Immature natural killer cell (primary cell): Measurements from ENCODE around the gene RHOBTB3. TPM values are rescaled to one million over a fixed set of nuclear protein-coding genes. Genes with fewer than 3 reads are reported as not detected.

Experiments
- DNase-seq, 3 donors: peaks; one replicate each; pipeline ENCODE4 v3.0.0; 2022; ENCODE audit warnings: mixed read lengths in 1 of 3
- H3K27ac Mint-ChIP-seq, 6 donors: one replicate each; pipeline ENCODE4 v1.8.0; 2020; ENCODE audit warnings: mixed read lengths in 6 of 6, mild to moderate bottlenecking in 5 of 6, inconsistent platforms in 4 of 6, moderate library complexity in 3 of 6
- H3K27me3 Mint-ChIP-seq, 3 donors: one replicate each; pipeline ENCODE4 v1.8.0; 2020 to 2021; ENCODE audit warnings: low read depth in 3 of 3, mild to moderate bottlenecking in 3 of 3, mixed read lengths in 3 of 3, moderate library complexity in 3 of 3, inconsistent platforms in 1 of 3
- H3K36me3 Mint-ChIP-seq, 3 donors: one replicate each; pipeline ENCODE4 v1.8.0; 2020; ENCODE audit warnings: mixed read lengths in 3 of 3, inconsistent platforms in 2 of 3, mild to moderate bottlenecking in 2 of 3
- H3K4me1 Mint-ChIP-seq, 2 donors: one replicate each; pipeline ENCODE4 v1.8.0; 2020; ENCODE audit warnings: inconsistent platforms in 2 of 2, mild to moderate bottlenecking in 2 of 2, mixed read lengths in 2 of 2, moderate library complexity in 1 of 2
- H3K4me3 Mint-ChIP-seq, 5 donors: one replicate each; pipeline ENCODE4 v1.8.0; 2020; ENCODE audit warnings: mild to moderate bottlenecking in 5 of 5, mixed read lengths in 5 of 5, inconsistent platforms in 3 of 5, moderate library complexity in 3 of 5
- H3K9me3 Mint-ChIP-seq, 6 donors: one replicate each; pipeline ENCODE4 v1.8.0; 2020; ENCODE audit warnings: mild to moderate bottlenecking in 6 of 6, mixed read lengths in 6 of 6, inconsistent platforms in 4 of 6, moderate library complexity in 3 of 6
- polyA plus RNA-seq, 3 donors: library from polyadenylated mRNA; unstranded; fragments of 300-500 nt; fragmentation: Illumina TruSeq; gene quantifications; one replicate each; pipeline ENCODE4 v1.2.3, GENCODE V29; 2021

RHOBTB3 gene
- polyA plus RNA-seq, 3 donors from 2014 or later = 22.9 to 44.6 (median 25.7) TPM

GRCh38 chr5:95794070-95794516 is 63.0 kb downstream of the RHOBTB3 start:
- H3K27ac Mint-ChIP-seq = peak overlapping the region in 2 of 6 donors; percentile 3 to 35
- no peaks in the 10 kb centered on the region for H3K9me3 Mint-ChIP-seq
- no peaks in the 10 kb centered on the region for H3K27me3 Mint-ChIP-seq
- H3K36me3 Mint-ChIP-seq = peaks cover 10 to 19% (median 12%) of the 10 kb centered on the region in 3 donors
- no peak for DNase-seq
- peaks cover 0 to 1% of the 10 kb centered on the region in 2 donors for H3K4me1 Mint-ChIP-seq
- no peak overlapping the region for H3K4me3 Mint-ChIP-seq

DNA sequence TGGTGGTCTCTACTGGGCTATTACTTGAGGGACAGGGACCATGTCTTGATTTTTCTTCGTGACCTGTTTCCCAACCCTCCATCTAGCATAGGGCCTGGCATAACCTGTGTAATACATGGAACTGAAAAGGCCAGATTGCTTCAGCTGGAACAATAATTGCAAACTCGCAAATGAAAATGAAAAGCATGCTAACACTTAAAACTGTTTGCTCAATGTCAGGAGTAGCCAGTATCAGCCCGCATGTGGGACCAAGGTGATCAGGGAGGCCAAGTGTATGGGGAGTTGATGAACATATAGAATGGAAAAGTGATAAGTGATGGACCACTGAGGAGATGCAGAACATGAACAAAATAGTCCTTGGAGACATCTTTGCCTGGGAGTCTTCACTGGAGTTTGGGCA is 66.2 kb downstream of the RHOBTB3 start:
- H3K4me3 Mint-ChIP-seq = no peak overlapping the region
- H3K27me3 Mint-ChIP-seq = peaks cover 0 to 3% (median 0%) of the 10 kb centered on the region in 3 donors
- DNase-seq = no peak
- no peaks in the 10 kb centered on the region for H3K9me3 Mint-ChIP-seq
- peak overlapping the region in 2 of 6 donors; percentile 17 to 64 for H3K27ac Mint-ChIP-seq
- peaks cover 7 to 20% (median 10%) of the 10 kb centered on the region in 3 donors for H3K36me3 Mint-ChIP-seq
- peaks cover 0 to under 1% of the 10 kb centered on the region in 2 donors for H3K4me1 Mint-ChIP-seq

DNA sequence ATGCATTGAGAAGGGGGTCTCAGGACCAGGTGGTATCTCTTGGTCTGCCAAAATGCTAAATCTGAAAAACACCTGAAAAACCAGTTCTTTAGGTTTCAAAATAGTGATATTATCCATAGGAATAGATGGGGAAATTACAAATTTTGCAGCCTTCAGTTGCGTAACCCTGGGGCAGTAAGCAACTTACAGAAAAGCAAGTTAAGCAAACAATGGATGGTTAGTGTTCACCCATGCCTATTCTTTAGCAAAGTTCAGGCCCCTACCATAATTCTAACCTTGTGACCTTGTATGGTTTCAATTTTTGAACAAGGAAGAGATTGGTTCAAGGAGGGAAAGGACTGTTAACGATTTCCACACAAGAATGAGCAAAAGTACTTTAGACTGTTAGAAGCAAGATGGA is 66.9 kb downstream of the RHOBTB3 start:
- no peak overlapping the region for H3K27ac Mint-ChIP-seq
- peaks cover 7 to 20% (median 10%) of the 10 kb centered on the region in 3 donors for H3K36me3 Mint-ChIP-seq

GRCh38 chr5:95798545-95798944 is 67.4 kb downstream of the RHOBTB3 start:
- no peak overlapping the region for H3K27ac Mint-ChIP-seq
- peaks cover 0 to 3% (median 0%) of the 10 kb centered on the region in 3 donors for H3K27me3 Mint-ChIP-seq
- peaks cover 12% of the 10 kb centered on the region in 2 donors for H3K4me1 Mint-ChIP-seq
- H3K9me3 Mint-ChIP-seq = no peaks in the 10 kb centered on the region
- H3K36me3 Mint-ChIP-seq = peaks cover 5 to 20% (median 10%) of the 10 kb centered on the region in 3 donors
- DNase-seq = no peak
- H3K4me3 Mint-ChIP-seq = no peak overlapping the region

More for the DNA sequence above, 66.9 kb downstream of the RHOBTB3 start:
- no peaks in the 10 kb centered on the region for H3K9me3 Mint-ChIP-seq
- H3K4me1 Mint-ChIP-seq = peaks cover 7 to 8% of the 10 kb centered on the region in 2 donors
- no peak for DNase-seq
- peaks cover 0 to 3% (median 0%) of the 10 kb centered on the region in 3 donors for H3K27me3 Mint-ChIP-seq
- no peak overlapping the region for H3K4me3 Mint-ChIP-seq

DNA sequence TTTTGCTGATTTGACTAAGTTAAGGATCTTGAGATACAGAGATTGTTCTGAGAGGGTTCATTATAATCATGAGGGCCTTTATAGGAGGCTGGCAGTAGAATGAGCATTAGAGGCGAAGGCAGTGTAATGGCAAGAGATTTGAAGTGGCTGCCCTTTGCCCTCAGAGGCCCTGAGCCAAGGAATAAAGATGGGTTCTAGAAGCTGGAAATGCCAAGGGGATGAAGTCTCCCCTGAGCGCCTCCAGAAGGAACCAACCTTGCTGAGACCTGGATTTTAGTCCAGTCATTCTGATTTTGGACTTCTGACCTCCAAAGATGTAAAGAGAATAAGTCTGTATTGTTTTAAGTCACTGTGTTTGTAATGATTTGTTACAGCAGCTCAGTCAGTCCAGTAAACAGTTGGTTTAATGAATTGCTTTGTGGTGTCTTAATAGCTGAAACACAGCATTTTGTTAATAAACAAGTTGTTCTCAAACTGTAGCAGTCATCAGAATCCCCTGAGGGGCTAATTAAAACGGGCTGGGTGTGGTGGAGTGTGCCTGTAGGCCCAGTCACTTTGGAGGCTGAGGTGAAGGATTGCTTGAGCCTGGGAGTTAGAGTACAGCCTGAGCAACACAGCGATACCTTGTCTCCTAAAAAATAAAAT is 68.2 kb downstream of the RHOBTB3 start:
- Mint-ChIP-seq H3K9me3 (no peaks in the 10 kb centered on the region), H3K27ac (peak overlapping the region in 2 of 6 donors; percentile 37 to 44)

GRCh38 chr5:95800553-95800952 is 69.4 kb downstream of the RHOBTB3 start:
- peaks cover 0 to 33% (median 22%) of the 10 kb centered on the region in 3 donors for H3K36me3 Mint-ChIP-seq
- no peak overlapping the region for H3K4me3 Mint-ChIP-seq
- no peaks in the 10 kb centered on the region for H3K9me3 Mint-ChIP-seq
- DNase-seq = no peak
- H3K27me3 Mint-ChIP-seq = peaks cover 0 to 6% (median 0%) of the 10 kb centered on the region in 3 donors
- H3K27ac Mint-ChIP-seq = no peak overlapping the region
- H3K4me1 Mint-ChIP-seq = peaks cover 13 to 29% of the 10 kb centered on the region in 2 donors

More for the DNA sequence above, 68.2 kb downstream of the RHOBTB3 start:
- Mint-ChIP-seq H3K27me3 (peaks cover 0 to 6% (median 0%) of the 10 kb centered on the region in 3 donors), H3K36me3 (peaks cover 0 to 23% (median 12%) of the 10 kb centered on the region in 3 donors), H3K4me1 (peaks cover 13 to 20% of the 10 kb centered on the region in 2 donors), H3K4me3 (no peak overlapping the region)
- DNase-seq = no peak

DNA sequence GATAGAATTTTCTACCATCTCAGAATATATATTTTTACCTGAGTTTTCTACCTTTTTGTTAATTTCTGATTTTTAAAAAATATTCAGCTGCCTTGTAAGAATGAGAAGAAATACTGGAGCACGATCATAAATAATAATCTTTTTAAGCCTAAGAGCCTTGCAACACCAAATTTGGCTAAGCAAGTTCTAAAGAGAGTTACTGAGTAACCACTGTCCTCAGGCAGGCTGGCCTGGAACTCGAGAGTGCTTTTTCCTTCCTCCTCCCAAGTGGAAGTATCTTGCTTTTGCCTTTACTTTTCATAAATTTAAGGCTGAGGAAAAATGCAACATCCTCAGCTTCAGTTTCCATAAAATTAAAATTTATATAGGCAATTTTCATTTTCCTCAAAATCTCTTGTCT is 70.4 kb downstream of the RHOBTB3 start:
- peaks cover 0 to 6% (median 0%) of the 10 kb centered on the region in 3 donors for H3K27me3 Mint-ChIP-seq
- H3K4me1 Mint-ChIP-seq = peaks cover 13 to 29% of the 10 kb centered on the region in 2 donors
- no peak overlapping the region for H3K4me3 Mint-ChIP-seq
- H3K9me3 Mint-ChIP-seq = no peaks in the 10 kb centered on the region
- H3K36me3 Mint-ChIP-seq = peaks cover 0 to 32% (median 18%) of the 10 kb centered on the region in 3 donors
- DNase-seq = no peak
- H3K27ac Mint-ChIP-seq = no peak overlapping the region

DNA sequence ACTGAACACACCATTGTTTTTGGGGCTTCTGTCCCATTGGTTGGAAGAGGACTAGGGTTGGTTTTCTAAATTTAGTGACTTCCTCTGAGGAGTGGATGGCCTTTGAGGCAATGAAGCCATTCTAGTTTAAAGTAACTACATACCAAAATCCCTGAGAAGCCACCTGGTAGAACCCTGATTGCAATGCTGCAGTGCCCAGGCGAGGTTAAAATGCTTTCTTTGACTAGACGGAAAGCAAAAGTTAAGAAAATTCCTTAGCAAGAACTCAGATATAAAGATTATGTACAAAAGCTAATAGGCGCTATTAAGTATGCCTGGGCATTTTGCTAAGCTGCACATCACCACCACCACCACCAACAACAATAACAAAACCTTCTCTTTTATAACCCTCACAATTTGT is 70.8 kb downstream of the RHOBTB3 start:
- DNase-seq = no peak
- Mint-ChIP-seq H3K27me3 (peaks cover 0 to 6% (median 0%) of the 10 kb centered on the region in 3 donors), H3K9me3 (no peaks in the 10 kb centered on the region), H3K27ac (no peak overlapping the region), H3K4me1 (peaks cover 13 to 29% of the 10 kb centered on the region in 2 donors), H3K36me3 (peaks cover 0 to 31% (median 17%) of the 10 kb centered on the region in 3 donors), H3K4me3 (no peak overlapping the region)

- Mint-ChIP-seq H3K36me3 (peaks cover 0 to 24% (median 17%) of the 10 kb centered on the region in 3 donors), H3K27ac (peak overlapping the region in 3 of 6 donors; percentile 15 to 57 (median 40)), H3K4me1 (peaks cover 26 to 38% of the 10 kb centered on the region in 2 donors), H3K27me3 (peaks cover 0 to 6% (median 0%) of the 10 kb centered on the region in 3 donors), H3K9me3 (no peaks in the 10 kb centered on the region), H3K4me3 (no peak overlapping the region)
- no peak for DNase-seq
Measured at GRCh38 chr5:95803271-95804148, 72.4 kb downstream of the RHOBTB3 start.

DNA sequence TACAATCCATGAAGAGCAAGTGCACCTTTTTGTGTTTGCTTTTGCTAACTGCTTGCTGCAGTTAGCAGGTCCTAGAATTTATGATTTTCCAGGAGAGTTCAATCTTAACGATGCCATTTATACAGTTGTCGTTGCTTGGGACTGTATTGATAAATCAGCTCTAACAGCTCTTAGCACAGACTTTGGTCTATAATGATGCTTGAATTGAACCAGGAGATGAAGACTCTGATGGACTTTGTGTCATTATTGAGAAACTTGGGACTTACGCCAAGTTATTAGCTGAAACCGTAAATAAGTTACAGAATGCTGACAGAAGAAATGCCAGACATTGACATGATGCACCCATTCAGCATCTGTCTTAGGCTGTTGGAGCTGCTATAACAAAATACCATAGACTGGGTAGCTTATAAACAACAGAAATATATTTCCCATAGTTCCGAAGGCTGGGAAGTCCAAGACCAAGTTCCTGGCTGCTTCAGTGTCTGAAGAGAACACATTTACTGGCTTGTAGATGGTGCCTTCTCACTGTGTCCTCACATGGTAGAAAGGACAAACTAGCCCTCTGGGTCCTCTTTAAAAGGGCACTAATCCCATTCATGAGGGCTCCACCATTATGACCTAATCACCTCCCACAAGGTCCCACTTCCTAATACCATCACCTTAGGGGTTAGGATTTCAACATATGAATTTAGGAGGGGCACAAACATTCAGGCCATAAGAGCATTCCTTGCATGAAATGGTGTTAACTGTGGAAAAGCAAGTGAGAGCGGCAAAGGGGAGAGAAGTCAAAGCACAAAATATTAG is 73.8 kb downstream of the RHOBTB3 start:
- H3K27ac Mint-ChIP-seq = no peak overlapping the region
- no peaks in the 10 kb centered on the region for H3K9me3 Mint-ChIP-seq
- H3K4me3 Mint-ChIP-seq = no peak overlapping the region
- peaks cover 0 to 28% (median 13%) of the 10 kb centered on the region in 3 donors for H3K36me3 Mint-ChIP-seq
- peaks cover 40 to 52% of the 10 kb centered on the region in 2 donors for H3K4me1 Mint-ChIP-seq
- peaks cover 0 to 6% (median 0%) of the 10 kb centered on the region in 3 donors for H3K27me3 Mint-ChIP-seq
- no peak for DNase-seq

DNA sequence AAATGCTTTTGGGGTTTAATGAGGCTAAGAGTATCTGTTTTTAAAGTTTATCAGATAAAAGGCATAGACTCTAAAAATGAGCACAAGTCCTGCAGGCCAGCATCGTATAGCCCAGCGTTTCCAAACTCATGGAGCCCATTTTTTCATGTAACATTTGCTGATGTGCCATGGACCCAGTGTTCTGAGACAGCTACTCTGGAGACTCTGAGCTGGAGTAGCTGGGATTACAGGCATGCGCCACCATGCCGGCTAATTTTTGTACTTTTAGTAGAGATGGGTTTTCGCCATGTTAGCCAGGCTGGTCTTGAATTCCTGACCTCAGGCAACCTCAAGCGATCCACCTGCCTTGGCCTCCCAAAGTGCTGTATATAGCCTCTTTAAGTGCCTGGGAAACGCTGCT is 75.6 kb downstream of the RHOBTB3 start:
- no peak for DNase-seq
- Mint-ChIP-seq H3K27me3 (peaks cover 1 to 2% (median 2%) of the 10 kb centered on the region in 3 donors), H3K27ac (no peak overlapping the region), H3K9me3 (no peaks in the 10 kb centered on the region), H3K4me3 (no peak overlapping the region), H3K36me3 (peaks cover 1 to 21% (median 14%) of the 10 kb centered on the region in 3 donors), H3K4me1 (peaks cover 57 to 69% of the 10 kb centered on the region in 2 donors)

DNA sequence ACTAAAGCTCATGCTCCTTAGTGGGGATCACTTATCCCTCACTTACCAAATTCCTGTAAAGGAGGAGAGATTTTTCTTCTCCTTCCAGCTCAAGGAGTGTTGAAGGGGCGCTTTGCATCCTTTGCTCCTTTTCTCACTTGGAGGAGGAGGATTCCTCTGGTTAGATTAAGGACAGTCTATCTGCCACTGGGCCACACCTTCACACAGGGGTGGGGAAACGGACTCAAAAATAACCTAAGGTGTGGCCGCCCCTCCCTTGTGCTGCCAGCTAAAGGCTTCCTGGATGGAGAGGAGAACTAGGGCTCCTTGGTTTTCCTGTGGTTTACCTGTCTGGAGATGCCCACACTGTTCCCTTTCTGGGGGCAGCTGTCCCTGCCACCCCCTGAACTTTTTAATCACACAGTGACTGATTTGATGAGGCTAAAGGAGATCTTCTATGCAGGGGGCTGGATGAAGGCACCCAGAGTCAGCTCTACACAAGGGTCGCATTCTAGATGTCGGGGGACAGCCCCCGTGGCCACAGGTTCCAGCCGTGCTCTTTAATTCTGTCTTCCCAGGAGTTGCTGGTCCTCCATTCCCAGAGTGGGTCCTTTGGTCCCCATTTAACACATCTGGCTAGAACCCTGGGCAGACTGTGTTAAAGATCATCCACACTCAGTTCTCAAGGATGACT is 77.0 kb downstream of the RHOBTB3 start:
- Mint-ChIP-seq H3K27me3 (peaks cover 2% of the 10 kb centered on the region in 3 donors), H3K9me3 (no peaks in the 10 kb centered on the region), H3K4me1 (peaks cover 60 to 76% of the 10 kb centered on the region in 2 donors), H3K27ac (peak overlapping the region; percentile 65 to 97 (median 90)), H3K4me3 (peak overlapping the region; percentile 48 to 77 (median 73)), H3K36me3 (peaks cover 11 to 32% (median 24%) of the 10 kb centered on the region in 3 donors)
- no peak for DNase-seq
